Measurements from ENCODE around the gene MRPS22.
A peak's percentile ranks its signal among the peaks of the same experiment; 100 is the strongest.
"Not testable (repeated sequence)": the region's sequence is repeated elsewhere in the genome, so short reads cannot be mapped to it uniquely, and the experiment has no call there.

MRPS22 gene

DNA sequence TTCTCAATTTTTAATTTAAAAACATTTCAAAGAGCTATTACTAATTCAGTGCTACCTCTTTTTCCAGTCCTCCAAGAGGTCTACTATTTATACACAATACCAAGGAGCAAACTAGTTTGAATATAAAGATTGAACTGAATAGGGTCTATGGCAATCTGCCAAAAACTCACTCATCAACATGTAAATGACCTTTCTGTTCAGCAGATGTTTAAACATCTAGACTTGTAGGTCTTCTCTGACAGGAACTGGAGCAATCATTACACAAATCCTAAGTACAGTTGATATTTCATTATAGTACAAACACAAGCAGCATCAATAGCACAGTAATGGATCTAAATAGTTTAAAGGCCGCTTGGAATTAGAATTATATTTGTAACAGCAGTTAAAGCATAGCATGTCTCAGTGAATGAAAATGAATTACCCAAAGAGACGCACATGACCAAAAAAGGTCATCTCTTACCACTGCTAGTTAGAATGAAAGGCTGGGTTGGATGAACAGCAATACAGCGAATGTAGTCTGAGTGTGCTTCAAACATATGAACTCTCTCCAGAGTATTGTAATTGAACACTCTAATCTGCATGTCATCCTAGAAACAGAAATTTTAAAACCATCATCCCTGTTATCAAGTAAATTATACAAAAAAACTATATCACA lies 34.9 kb downstream of the MRPS22 start:
- TF ChIP-seq, protein P1, sequence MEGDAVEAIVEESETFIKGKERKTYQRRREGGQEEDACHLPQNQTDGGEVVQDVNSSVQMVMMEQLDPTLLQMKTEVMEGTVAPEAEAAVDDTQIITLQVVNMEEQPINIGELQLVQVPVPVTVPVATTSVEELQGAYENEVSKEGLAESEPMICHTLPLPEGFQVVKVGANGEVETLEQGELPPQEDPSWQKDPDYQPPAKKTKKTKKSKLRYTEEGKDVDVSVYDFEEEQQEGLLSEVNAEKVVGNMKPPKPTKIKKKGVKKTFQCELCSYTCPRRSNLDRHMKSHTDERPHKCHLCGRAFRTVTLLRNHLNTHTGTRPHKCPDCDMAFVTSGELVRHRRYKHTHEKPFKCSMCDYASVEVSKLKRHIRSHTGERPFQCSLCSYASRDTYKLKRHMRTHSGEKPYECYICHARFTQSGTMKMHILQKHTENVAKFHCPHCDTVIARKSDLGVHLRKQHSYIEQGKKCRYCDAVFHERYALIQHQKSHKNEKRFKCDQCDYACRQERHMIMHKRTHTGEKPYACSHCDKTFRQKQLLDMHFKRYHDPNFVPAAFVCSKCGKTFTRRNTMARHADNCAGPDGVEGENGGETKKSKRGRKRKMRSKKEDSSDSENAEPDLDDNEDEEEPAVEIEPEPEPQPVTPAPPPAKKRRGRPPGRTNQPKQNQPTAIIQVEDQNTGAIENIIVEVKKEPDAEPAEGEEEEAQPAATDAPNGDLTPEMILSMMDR (conservative IDR thresholded peaks at IDR 0.05) = no peak
- TF ChIP-seq ZFX (IDR thresholded peaks at IDR 0.05) = no peak
- H3K27ac ChIP-seq = no peak overlapping the region

DNA sequence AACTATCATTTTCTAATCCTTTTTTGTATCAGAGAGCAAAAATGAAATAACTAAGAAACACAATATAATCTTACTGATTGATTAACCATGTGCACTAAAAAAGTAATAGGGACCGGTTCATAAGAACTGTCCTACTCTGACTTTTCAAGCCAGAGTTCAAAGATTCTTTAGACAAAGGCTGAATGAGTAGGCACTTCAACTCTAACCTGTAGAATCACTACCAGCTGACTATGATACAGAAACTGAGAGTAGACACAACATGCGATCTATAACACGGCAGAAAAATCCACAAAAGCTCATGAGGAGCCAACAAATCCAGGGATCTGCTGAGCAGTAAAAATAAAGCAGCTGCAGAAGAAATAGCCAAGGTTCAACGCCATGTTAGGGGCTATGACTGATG lies 36.8 kb downstream of the MRPS22 start:
- H3K27ac ChIP-seq = no peak overlapping the region
- no peak for TF ChIP-seq ZFX (IDR thresholded peaks at IDR 0.05)
- TF ChIP-seq, protein P1 (conservative IDR thresholded peaks at IDR 0.05) = no peak

DNA sequence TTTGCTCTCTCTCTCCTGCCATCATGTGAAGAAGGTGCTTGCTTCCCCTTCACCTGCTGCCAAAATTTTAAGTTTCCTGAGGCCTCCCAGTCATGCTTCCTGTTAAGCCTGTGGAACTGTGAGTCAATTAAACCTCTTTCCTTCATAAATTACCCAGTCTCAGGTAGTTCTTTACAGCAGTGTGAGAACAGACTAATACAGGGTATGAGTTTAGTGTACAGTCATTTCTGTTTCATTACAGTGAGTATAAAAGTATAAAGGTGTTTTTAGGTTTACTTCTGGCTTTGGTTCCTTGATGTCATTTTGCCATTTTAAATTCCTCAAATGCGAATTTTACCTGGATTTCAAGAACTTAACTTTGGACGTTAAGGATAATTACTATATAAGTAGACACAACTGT lies 38.5 kb downstream of the MRPS22 start:
- not testable (repeated sequence) for H3K27ac ChIP-seq

DNA sequence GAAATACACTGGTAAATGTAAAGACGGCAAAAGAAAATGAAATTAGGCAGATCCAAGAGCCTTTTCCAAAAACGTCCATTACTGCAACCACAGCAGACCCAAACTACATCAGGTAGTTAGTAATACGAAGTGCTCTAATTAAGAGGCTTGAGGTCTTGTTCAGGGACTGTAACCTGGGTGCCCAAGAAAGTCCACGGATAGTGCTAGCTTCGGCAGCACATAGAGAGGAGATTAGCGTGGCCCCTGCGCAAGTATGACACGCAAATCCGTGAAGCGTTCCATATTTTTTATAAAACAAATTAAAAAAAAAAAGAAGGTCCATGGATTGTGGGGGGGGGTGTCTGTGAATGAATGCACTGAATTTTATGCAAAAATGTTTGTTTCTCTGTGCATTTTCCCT lies 44.3 kb downstream of the MRPS22 start:
- TF ChIP-seq, protein P1 (conservative IDR thresholded peaks at IDR 0.05) = no peak
- TF ChIP-seq ZFX (IDR thresholded peaks at IDR 0.05) = no peak
- H3K27ac ChIP-seq = no peak overlapping the region

DNA sequence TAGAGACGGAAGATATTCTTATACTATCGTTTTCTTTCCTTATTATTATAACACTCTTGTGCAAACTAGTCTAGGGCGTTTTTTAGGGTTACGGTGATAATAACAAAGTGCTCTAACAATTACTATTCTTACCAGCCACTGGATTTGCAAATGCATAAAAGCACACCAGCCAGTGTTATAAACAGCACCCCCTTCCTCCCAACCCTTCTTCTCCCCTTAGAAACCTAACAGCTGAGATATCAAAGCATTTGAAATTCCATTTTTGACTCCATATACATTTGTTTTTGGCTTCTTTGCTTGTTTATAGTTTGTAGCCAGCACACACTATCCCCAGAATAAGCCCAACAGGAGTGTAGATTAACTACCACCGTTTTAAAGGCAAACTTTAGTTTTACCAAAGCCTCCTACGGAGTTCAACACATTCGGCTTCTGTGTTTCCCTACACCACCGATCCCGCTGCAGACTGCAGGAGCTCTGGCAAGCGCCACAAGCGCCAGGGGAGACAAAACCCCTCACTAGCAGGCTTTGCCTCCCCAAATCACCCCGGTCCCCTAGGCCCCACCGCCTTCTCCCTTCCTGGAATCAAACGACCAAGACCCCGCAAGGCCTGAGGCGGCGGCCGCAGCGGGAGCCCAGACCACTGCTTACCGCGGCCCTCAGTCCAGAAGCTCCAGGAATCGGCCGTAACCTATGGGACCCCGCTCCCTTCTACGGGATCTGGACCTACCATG lies 45.2 kb downstream of the MRPS22 start:
- peak; percentile 93 for TF ChIP-seq ZFX (IDR thresholded peaks at IDR 0.05)
- TF ChIP-seq, protein P1 (conservative IDR thresholded peaks at IDR 0.05) = no peak
- peak overlapping the region; percentile 93 for H3K27ac ChIP-seq

DNA sequence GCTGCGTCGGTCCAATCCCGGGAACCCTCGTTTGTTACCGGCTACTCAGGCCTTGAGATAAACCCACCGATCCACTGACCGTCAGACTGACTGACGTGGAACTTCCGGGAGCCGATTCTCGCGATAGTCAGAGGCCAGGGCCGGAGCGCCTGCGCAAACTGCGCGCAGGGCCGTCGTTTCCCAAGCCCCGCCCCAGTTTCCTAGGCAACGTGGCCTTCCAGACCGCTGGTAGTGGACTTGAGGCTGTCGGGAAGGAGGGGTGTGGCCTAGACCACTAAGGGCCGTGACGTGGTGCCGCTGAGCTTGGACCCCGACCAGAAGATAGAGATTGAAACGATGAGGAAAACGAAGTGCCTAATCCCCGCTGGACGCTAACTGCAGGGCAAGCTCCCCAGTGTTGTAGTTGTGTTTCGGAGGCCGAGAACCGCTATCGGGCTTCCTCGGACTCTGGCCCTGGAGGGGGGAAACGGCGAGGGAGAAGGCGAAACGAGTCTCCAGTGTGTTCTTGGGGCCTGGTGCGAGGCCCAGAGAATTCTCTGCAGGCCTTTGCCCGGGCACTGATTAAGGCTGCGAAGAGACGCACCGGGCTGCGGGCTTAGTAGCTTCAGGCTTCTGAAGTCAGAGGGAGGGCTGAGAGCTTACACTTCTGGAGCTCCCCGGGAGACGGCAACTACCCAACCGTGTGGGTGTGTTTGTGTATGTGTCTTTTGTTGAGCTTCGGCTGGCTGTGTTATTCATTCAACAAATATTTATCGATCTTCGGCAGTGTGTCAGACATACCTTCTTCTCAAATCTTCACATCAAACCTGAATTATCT lies 45.9 kb downstream of the MRPS22 start, which contains the start of gene COPB2:
Gene COPB2, minus strand, starts transcription at position 96 of the 817 bp plus-strand sequence. CDS start 97 bp downstream, outside the sequence.
- H3K27ac ChIP-seq = peak within 1 kb of the TSS; percentile 93
- TF ChIP-seq, protein P1 (conservative IDR thresholded peaks at IDR 0.05) = no peak
- peak; percentile 61 for TF ChIP-seq ZFX (IDR thresholded peaks at IDR 0.05)

DNA sequence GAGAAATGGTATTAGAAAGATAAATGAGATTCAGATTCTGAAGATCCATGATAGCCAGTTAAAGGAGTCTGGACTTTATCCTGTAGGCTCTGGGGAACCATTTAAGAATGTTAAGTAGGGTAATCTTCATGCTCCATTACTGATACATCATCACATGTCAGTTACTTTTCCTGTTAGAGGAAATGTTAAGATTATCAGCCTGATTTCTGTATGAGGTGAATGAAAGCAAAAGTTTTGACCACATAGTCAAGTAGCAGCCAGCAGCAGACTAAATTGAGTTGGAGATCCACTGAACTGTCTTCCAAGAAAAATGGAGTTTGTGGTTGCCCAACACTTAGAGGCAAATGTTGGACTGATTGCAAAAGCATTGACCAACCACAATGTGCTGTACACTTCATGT lies 50.3 kb downstream of the MRPS22 start:
- TF ChIP-seq, protein P1 (conservative IDR thresholded peaks at IDR 0.05) = no peak
- TF ChIP-seq ZFX (IDR thresholded peaks at IDR 0.05) = no peak
- H3K27ac ChIP-seq = no peak overlapping the region
